HG03175 (cell line): ENCODE measurements around the gene TMPRSS11A.

Experiments used
- ATAC-seq: cut with Tn5 transposase; IDR thresholded peaks from one replicate; pipeline ENCODE4 v1.9.1; 2021; ENCODE audit warnings: mild to moderate bottlenecking, moderate library complexity; ENCODE audit not compliant: unreplicated experiment

Gene TMPRSS11A

GRCh38 chr4:67963356-67963755 lies at the start of gene TMPRSS11A:
Gene TMPRSS11A, minus strand, starts transcription at chr4:67963493. Its CDS starts 100 bp downstream, at chr4:67963393.
- no peak for ATAC-seq

GRCh38 chr4:68011684-68012083 lies 48.4 kb upstream of the TMPRSS11A start:
- ATAC-seq = no peak

- no peak for ATAC-seq
Observed at GRCh38 chr4:68002906-68003305, 39.6 kb upstream of the TMPRSS11A start.

- no peak for ATAC-seq
Observed at GRCh38 chr4:67996127-67996526, 32.8 kb upstream of the TMPRSS11A start.

- no peak for ATAC-seq
Observed at GRCh38 chr4:67988991-67989390, 25.7 kb upstream of the TMPRSS11A start.

- ATAC-seq = no peak
Observed at GRCh38 chr4:67983333-67983732, 20.0 kb upstream of the TMPRSS11A start.

GRCh38 chr4:67980512-67980911 lies 17.2 kb upstream of the TMPRSS11A start:
- no peak for ATAC-seq

GRCh38 chr4:67973608-67974007 lies 10.3 kb upstream of the TMPRSS11A start:
- ATAC-seq = no peak

GRCh38 chr4:67954890-67955289 lies 8.4 kb downstream of the TMPRSS11A start:
- no peak for ATAC-seq

- ATAC-seq = no peak
Observed at GRCh38 chr4:67941074-67941473, 22.2 kb downstream of the TMPRSS11A start.

GRCh38 chr4:67940506-67940905 lies 22.8 kb downstream of the TMPRSS11A start:
- ATAC-seq = no peak

- no peak for ATAC-seq
Observed at GRCh38 chr4:67939195-67939594, 24.1 kb downstream of the TMPRSS11A start.

- no peak for ATAC-seq
Observed at GRCh38 chr4:67935888-67936287, 27.4 kb downstream of the TMPRSS11A start.

- ATAC-seq = no peak
Observed at GRCh38 chr4:67934628-67935027, 28.7 kb downstream of the TMPRSS11A start.

- ATAC-seq = no peak
Observed at GRCh38 chr4:67933755-67934154, 29.5 kb downstream of the TMPRSS11A start.

GRCh38 chr4:67933038-67933437 lies 30.3 kb downstream of the TMPRSS11A start:
- ATAC-seq = no peak

- ATAC-seq = no peak
Observed at GRCh38 chr4:67931256-67931655, 32.0 kb downstream of the TMPRSS11A start.

- ATAC-seq = no peak
Observed at GRCh38 chr4:67929426-67929825, 33.9 kb downstream of the TMPRSS11A start.

GRCh38 chr4:67928546-67928945 lies 34.7 kb downstream of the TMPRSS11A start:
- ATAC-seq = no peak

GRCh38 chr4:67927251-67927650 lies 36.0 kb downstream of the TMPRSS11A start:
- ATAC-seq = no peak

GRCh38 chr4:67926485-67926884 lies 36.8 kb downstream of the TMPRSS11A start:
- no peak for ATAC-seq

GRCh38 chr4:67922697-67923096 lies 40.6 kb downstream of the TMPRSS11A start:
- no peak for ATAC-seq

- no peak for ATAC-seq
Observed at GRCh38 chr4:67918428-67918827, 44.9 kb downstream of the TMPRSS11A start.
